ENCODE measurements around the gene SSH3.

The SSH3 gene

GRCh38 chr11:67287355-67288197, 15.8 kb upstream of the SSH3 start:
- peak; percentile 74 for DNase-seq (ENCODE audit: low read depth)
- peak overlapping the region; percentile 52 for H3K4me3 ChIP-seq (ENCODE audit: low read depth, low read length)
- no peak for TF ChIP-seq MAX (IDR thresholded peaks at IDR 0.05; ENCODE audit: low read depth, low read length)
- 0 out of 2 replicates have a peak, but pooled peaks have one; percentile 10 for TF ChIP-seq MYC (IDR thresholded peaks at IDR 0.05; ENCODE audit: low read depth, low read length)

GRCh38 chr11:67288198-67288451, 15.2 kb upstream of the SSH3 start:
- DNase-seq (ENCODE audit: low read depth), result no peak
- H3K4me3 ChIP-seq (ENCODE audit: low read depth, low read length), result peak overlapping the region; percentile 52
- no peak for TF ChIP-seq CTCF (IDR thresholded peaks at IDR 0.05; ENCODE audit: low read depth, low read length)
- TF ChIP-seq POLR2A (IDR thresholded peaks at IDR 0.05; ENCODE audit: extremely low read depth, insufficient read length), result no peak
- TF ChIP-seq MAX (IDR thresholded peaks at IDR 0.05; ENCODE audit: low read depth, low read length), result peak; percentile 77

- TF ChIP-seq MYC (IDR thresholded peaks at IDR 0.05; ENCODE audit: low read depth, low read length) (peak; percentile 91), MAX (IDR thresholded peaks at IDR 0.05; ENCODE audit: low read depth, low read length) (peak; percentile 56; the same call in 1 of the 2 replicates), CTCF (IDR thresholded peaks at IDR 0.05; ENCODE audit: low read depth, low read length) (peak; percentile 37), POLR2A (IDR thresholded peaks at IDR 0.05; ENCODE audit: extremely low read depth, insufficient read length) (peak; percentile 85)
- DNase-seq (ENCODE audit: low read depth), result peak; percentile 100
- H3K4me3 ChIP-seq (ENCODE audit: low read depth, low read length), result peak overlapping the region; percentile 66
These were observed 14.7 kb upstream of the SSH3 start for GRCh38 chr11:67288452-67289225.

- peak within 1 kb of the TSS; percentile 91 for H3K4me3 ChIP-seq (ENCODE audit: low read depth, low read length)
- TF ChIP-seq MYC (IDR thresholded peaks at IDR 0.05; ENCODE audit: low read depth, low read length), result 0 out of 2 replicates have a peak, but pooled peaks have one; percentile 10
- TF ChIP-seq CTCF (IDR thresholded peaks at IDR 0.05; ENCODE audit: low read depth, low read length), result no peak
- DNase-seq (ENCODE audit: low read depth), result no peak
These were observed 14.1 kb upstream of the SSH3 start, which contains the start of gene ANKRD13D for GRCh38 chr11:67289226-67289650. Gene ANKRD13D (plus strand): TSS chr11:67289303. CDS start chr11:67289461, 158 bp downstream.

- peak overlapping the region; percentile 91 for H3K4me3 ChIP-seq (ENCODE audit: low read depth, low read length)
- no peak for DNase-seq (ENCODE audit: low read depth)
- no peak for TF ChIP-seq MAX (IDR thresholded peaks at IDR 0.05; ENCODE audit: low read depth, low read length)
- TF ChIP-seq MYC (IDR thresholded peaks at IDR 0.05; ENCODE audit: low read depth, low read length), result no peak
- TF ChIP-seq POLR2A (IDR thresholded peaks at IDR 0.05; ENCODE audit: extremely low read depth, insufficient read length), result no peak
- TF ChIP-seq CTCF (IDR thresholded peaks at IDR 0.05; ENCODE audit: low read depth, low read length), result no peak
These were observed 13.5 kb upstream of the SSH3 start for GRCh38 chr11:67289651-67290479.

Data from NB4 (cell line).